GM19099 (cell line): ENCODE measurements around the gene PDK3.

Source experiments
- POLR2A ChIP-seq: IDR thresholded peaks from 3 replicates; pipeline ENCODE4 v1.6.1; 2011; ENCODE audit warnings: low read depth; ENCODE audit not compliant: insufficient read length; ENCODE audit errors: extremely low read depth

PDK3 gene

DNA sequence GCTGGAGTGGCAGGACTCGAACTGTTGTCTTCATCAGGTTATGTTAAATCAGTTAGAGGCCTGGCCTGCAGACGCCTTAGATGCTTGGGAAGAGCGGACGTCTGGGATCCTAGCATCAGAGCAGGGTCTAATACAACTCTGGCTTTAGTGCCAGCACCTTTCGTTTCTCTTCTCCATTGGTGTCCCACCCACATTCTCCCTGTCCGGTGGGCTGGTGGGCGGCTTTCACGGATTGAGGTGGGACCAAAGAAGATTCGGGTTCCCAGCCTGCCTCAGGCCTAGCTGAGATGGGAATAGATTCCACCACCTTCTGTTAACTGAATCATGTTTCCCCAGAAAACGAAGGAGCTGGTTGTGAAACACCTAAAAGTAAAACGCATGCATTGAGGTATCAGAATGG, 939 bp downstream of the PDK3 start:
- no peak for TF ChIP-seq POLR2A

DNA sequence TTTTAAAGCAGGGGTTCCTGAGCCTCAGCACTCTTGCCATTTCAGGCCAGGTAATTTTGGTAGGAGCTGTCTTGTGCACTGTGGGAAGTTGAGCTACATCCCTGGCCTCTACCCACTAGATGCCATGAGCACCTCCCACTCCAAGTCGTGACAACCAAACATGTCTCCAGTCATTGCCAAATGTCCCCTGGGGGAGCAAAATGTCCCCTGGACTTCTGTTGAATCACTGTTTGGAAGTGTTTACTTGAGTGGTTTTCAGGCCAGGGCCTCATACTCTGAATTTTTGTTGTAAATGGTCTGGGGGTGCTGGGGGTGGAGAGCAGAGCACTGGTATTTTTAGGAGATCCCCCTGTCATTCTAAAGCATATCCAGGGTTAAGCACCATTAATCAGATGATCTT, 3.2 kb downstream of the PDK3 start:
- TF ChIP-seq POLR2A, result no peak

DNA sequence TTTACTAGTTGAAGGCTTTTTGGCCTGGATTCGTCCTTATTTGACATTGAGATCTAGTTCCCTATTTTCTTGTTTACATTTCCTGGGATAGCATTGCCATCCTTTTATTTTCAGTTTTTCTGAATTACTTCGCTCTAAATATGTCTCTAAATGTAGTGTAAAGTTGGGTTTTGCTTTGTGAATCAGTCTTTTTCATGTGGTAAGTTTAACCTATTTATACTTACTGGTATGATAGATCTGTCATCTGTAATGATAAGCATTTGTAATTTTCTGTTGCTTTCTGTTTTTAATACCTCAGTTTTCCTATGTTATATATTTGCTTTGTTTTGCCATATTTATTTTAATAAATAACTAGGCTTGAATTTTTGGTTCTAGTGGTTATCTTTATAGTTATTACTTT, 6.7 kb downstream of the PDK3 start:
- TF ChIP-seq POLR2A, result no peak

DNA sequence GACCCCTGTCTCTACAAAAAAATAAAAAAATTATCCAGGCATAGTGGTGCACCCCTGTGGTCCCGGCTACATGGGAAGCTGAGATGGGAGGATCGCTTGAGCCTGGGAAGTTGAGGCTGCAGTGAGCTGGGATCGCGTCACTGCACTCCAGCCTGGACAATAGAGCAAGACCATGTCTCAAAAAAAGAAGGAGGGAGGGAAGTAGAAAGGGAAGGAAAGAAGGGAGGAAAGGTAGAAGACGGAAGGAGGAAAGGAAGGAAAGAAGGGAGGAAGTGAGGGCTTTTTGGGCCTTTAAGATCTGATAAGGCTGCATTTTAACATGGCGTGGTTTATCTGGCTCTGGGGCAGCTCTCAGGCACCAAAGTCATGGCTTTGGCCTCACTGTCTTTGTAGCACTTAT, 10.4 kb downstream of the PDK3 start:
- no peak for TF ChIP-seq POLR2A

DNA sequence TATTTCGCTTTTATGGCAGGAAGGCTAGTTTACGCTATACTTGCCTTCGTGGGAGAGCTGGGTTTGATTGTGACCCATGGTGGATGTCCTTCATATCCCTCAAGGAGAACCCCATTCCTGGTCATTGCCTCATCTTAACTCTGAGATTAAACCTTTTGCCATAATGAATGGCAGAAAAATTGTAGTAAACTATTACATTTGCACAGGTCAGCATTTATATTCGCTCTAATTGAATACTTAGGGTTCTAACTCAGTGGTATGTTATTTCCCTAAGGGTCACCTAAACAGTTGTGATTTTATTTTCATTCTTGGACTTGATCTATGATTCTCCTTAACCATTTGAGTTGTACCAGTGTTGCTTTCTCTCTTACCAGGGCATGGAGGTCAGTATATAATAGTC, 13.4 kb downstream of the PDK3 start:
- TF ChIP-seq POLR2A, result no peak

DNA sequence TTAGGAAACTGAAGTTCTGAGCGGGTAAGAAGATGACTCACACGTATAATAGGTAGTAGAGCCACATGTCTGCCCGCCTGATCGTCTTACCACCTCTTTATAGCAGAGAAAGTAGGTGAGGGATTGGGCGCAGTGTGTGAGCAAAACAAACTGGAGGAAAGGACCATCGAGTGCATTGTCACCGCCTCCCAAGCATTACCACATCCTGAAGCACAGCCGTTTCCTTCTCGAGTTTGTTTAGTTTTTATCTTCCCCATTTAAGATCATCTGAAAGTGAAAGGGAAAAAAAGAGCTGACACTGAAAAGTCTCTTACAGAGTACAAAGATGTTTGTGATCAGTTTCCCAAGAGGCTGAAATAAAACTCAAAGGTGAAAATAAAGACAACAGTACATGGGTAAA, 14.8 kb downstream of the PDK3 start:
- peak; percentile 50 for TF ChIP-seq POLR2A

DNA sequence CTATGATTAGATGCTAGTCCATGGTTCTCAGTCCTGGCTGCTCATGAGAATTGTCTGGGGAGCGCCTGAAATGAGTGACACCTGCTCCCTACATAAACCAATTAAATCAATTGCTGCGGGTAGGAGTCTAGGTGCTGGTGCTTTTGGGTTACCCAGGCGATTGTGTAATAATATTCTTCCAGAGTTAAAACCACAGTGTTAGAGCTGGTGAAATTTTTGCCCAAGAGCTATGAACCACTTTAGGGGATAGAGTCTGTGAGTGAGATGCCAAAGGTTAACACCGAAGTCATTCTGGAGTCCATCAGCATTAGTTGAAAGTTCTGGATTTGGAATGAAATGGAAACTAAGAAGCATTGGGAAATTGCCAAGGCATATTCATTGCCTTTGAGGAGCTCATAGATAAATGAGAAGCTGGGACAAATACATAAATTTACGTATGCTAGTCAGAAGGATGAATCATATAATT, 15.3 kb downstream of the PDK3 start:
- TF ChIP-seq POLR2A, result no peak

DNA sequence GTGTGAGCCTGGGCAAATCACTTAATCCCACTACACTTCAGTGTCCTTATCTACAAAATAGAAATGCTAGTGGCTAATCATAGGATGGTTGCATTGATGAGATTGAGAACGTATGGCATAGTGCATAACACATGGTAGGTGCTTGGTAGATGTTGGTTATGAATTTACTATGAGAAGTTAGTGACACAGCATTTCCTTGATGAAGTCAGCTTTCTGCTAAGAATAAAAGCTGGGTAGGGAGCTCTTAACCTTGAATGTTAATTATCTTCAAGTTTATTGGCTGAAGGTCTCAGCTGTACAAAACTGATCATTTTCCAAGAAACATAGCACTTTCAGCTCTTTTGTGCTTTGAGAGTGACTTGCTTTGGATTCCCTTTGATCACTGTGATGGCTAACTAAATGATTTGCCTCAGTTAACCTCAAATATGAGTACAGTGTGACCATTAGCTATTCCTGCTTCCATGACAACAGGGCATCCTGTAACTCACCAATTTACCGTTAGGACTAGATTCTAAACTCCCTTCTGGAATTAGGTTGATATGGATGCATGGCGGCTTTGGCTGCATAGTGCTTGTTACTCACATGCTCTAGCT, 17.8 kb downstream of the PDK3 start:
- TF ChIP-seq POLR2A, result no peak

DNA sequence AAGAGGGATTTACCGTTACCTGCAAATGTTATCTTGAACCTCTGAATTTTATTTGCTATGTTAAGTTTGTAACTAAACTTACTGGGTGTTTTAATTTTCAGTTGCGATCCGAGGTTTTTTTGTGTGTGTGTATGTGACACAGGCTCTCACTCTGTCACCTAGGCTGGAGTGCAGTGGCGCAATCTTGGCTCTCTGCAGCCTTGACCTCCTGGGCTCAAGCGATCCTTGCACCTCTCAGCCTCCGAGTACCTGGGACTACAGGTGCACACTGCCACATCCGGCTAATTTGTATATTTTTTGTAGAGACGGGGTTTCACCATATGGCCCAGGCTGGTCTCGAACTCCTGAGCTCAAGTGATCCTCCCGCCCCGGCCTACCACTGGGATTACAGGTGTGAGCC, 18.5 kb downstream of the PDK3 start:
- no peak for TF ChIP-seq POLR2A

DNA sequence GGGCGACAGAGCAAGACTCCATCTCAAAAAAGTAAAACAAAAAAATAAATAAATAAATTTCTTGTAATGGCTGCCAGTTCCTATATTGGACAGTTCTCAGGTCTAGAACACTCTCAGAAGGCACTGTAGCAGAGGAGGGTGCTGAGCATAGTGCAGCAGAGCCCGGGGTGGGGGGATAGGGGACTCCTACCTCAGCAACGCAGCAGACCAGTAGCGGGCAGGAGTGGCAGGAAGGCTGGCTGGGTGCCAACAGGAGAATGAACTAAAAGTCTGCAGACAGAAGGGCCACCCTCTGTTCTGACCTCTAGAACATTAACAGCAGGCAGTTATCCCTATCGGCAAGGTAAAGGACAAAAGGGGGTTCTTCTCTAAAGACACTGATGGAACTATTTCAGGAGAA, 20.2 kb downstream of the PDK3 start:
- TF ChIP-seq POLR2A, result no peak

DNA sequence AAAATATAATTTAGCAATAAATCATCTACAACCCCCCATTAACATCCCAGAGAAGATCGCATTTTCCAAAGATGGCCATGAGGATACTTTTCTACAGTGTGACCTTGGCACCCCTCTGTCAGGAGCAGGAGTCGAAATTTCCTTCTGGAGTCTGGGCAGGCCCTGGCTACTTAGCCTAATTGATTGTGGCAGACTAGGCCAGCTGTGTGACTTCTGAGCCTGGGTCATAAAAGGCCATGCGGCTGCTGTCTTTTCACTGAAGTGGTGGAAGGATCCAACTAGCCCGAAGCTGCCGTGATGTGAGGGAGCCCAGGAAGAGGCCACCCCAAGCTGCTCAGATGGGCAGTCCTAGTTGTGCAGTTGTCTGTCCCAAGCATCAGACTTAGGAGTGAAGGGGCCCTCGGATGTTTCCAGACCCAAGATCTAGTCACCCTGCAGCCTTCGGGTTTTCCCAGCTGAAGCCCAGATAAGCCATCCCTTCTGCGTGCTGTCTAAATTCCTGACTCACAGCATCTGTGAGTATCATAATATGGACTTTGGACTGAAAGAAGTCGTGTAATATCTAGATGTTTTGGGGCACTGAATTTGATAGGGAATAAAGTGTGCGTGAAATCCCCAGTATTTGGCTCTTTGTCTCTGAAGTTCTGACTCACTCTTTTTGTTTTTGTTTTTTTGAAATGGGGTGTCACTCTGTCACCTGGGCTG, 21.0 kb downstream of the PDK3 start:
- no peak for TF ChIP-seq POLR2A

DNA sequence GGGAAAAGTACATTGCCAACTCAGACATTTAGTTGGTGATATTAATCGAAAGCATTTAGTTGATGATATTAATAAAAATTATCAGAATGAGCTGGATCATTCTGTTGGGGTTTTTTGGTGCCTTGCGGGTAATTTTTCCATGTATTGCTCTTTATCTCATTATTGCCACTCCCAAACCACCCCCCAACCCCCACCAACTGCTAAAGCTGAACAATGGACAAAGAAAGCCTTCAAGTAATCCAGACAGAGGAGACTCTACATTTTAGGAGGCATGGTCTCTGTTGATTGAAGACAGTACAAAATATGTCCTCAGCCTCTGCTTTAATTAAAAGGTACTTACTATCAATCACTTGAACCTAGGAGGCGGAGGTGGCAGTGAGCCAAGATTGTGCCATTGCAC, 22.5 kb downstream of the PDK3 start:
- TF ChIP-seq POLR2A, result no peak

DNA sequence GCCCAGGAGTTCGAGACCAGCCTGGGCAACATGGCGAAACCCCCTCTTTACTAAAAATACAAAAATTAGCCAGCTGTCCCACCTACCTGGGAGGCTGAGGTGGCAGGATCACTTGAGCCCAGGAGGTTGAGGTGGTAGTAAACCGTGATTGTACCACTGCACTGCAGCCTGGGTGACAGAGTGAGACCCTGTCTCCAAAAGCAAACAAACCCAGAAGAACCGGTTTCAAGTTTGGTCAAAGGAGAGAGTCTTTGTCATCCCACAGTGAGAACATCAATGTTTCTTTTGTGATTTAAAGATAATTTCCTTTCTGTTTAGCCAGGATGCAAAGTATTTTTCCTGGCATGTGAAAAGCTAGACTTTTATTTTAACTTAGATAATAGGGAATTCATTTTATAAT, 26.7 kb downstream of the PDK3 start:
- no peak for TF ChIP-seq POLR2A

DNA sequence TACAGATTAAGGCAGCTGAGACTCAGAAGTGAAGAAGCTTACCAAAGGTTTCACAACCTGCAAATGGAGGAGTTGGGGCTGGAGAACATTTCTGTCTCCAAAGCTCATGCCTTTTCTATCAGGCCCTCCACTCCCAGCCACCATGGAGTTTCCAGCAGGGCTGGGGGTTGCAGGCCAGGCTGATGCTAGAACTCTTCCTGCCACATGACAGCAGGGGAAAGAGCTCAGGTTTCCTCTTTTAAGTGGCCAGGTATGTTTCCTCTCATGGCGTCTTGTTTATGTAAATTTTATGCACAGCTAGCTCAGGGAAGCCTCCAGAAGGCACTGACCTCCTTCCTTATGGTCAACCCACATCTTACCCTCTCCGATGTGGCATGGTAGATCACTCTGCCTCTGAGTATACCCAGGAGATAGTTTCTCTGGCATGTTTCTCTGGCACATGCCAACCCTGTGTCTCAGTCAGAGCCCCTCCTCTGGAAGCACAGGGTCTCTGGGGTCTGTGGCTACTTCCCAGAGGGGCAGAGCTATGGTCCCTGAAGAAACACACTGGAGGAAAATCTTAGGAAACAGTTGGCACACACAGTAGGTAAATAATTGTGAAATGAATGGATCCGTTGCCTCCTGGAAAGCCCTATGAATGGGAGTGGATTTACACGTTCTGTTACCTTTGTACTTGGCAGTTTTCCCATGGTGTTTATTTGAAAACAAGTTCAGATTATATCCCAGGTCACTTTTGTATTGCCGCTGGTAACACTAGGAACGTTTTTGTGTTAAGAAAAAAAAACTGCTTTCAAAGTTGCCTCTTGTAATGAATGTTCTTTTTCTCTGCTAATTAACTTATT, 28.9 kb downstream of the PDK3 start:
- TF ChIP-seq POLR2A, result no peak

DNA sequence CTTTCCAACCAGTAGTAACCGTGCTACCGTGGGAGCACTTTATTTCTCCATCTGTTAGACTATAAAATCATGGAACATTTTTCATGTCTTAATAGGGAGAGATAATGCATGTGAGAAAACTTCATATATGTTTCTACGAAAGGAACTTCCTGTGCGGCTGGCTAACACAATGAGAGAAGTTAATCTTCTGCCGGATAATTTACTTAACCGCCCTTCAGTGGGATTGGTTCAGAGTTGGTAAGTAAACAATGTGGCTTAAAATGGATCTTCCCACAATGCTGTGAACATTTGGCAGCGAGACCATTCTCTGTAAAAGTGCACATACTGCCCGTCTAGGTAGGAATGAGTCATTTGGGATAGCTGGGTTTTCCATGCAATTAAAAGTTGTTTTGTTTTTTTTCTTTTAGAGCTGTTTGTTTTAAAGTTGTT, 29.6 kb downstream of the PDK3 start:
- no peak for TF ChIP-seq POLR2A

DNA sequence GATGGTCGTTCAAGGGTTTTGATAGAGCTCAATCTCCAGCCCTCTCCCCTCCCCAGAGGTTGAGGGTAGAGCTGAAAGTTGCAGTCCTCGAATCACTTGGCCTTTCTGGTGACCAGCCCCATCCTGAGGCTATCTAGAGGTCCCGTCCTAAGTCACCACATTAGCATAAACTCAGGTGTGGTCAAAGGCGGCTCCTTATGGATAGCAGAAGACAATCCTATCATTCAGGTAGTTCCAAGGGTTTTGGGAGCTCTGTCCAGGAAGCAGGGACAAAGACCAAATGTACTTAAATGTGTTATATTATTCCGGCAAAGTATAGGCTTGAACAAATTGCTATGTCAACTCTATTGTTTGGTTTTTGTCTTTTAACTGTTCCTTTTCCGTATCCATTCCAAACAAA, 30.6 kb downstream of the PDK3 start:
- no peak for TF ChIP-seq POLR2A
